CD4-positive, alpha-beta T cell treated with Interleukin-4 for 1 hour (primary cell): Measurements from ENCODE around the gene SPRYD3.
"Not testable (repeated sequence)": the region's sequence is repeated elsewhere in the genome, so short reads cannot be mapped to it uniquely, and the experiment has no call there.

Source experiments
- DNase-seq, 2 donors: peaks; one replicate each; pipeline ENCODE4 v3.0.0-alpha.2; 2020 to 2022

SPRYD3 gene

GRCh38 chr12:53049571-53050318 lies 29.4 kb downstream of the SPRYD3 start, which contains the start of gene TNS2:
Gene TNS2, plus strand, starts transcription at chr12:53050065. Its CDS starts 121 bp downstream, at chr12:53050186.
- no peak for DNase-seq

GRCh38 chr12:53048780-53049401 lies 30.3 kb downstream of the SPRYD3 start:
- no peak for DNase-seq

GRCh38 chr12:53048033-53048779 lies 31.0 kb downstream of the SPRYD3 start:
- no peak for DNase-seq

- DNase-seq = peak; percentile 62 to 78
Measured at GRCh38 chr12:53047221-53048032, 31.8 kb downstream of the SPRYD3 start.

GRCh38 chr12:53046655-53047220 lies 32.5 kb downstream of the SPRYD3 start:
- peak; percentile 58 to 69 for DNase-seq

GRCh38 chr12:53045696-53046045 lies 33.5 kb downstream of the SPRYD3 start:
- DNase-seq = no peak

- no peak for DNase-seq
Measured at GRCh38 chr12:53044896-53045695, 34.1 kb downstream of the SPRYD3 start.

GRCh38 chr12:53044052-53044581 lies 35.1 kb downstream of the SPRYD3 start:
- no peak for DNase-seq

- DNase-seq = no peak
Measured at GRCh38 chr12:53042607-53043454, 36.4 kb downstream of the SPRYD3 start.

- DNase-seq = no peak
Measured at GRCh38 chr12:53039851-53040250, 39.3 kb downstream of the SPRYD3 start.

- no peak for DNase-seq
Measured at GRCh38 chr12:53036802-53037201, 42.4 kb downstream of the SPRYD3 start.

GRCh38 chr12:53034459-53034858 lies 44.7 kb downstream of the SPRYD3 start:
- no peak for DNase-seq

GRCh38 chr12:53033832-53034231 lies 45.4 kb downstream of the SPRYD3 start:
- DNase-seq = not testable (repeated sequence)

- DNase-seq = no peak
Measured at GRCh38 chr12:53031616-53032015, 47.6 kb downstream of the SPRYD3 start.

- not testable (repeated sequence) for DNase-seq
Measured at GRCh38 chr12:53027014-53027413, 52.2 kb downstream of the SPRYD3 start.

- DNase-seq = no peak
Measured at GRCh38 chr12:53025250-53025649, 53.9 kb downstream of the SPRYD3 start.

GRCh38 chr12:53014709-53015108 lies 64.5 kb downstream of the SPRYD3 start:
- DNase-seq = no peak
